GM10266 (cell line): ENCODE measurements around the gene NAPSA.

Experiments
- DNase-seq: peaks from one replicate; pipeline ENCODE4 v3.0.0; 2012; ENCODE audit errors: extremely low spot score
- TF ChIP-seq, protein P1 (sequence below): IDR thresholded peaks from 2 replicates; pipeline ENCODE4 v1.5.1; 2012; ENCODE audit warnings: mild to moderate bottlenecking, low read depth; ENCODE audit not compliant: control insufficient read depth, insufficient read depth; ENCODE audit errors: missing control alignments

NAPSA gene

GRCh38 chr19:50378863-50379236 is 13.4 kb upstream of the NAPSA start:
- DNase-seq = no peak
- TF ChIP-seq, protein P1, sequence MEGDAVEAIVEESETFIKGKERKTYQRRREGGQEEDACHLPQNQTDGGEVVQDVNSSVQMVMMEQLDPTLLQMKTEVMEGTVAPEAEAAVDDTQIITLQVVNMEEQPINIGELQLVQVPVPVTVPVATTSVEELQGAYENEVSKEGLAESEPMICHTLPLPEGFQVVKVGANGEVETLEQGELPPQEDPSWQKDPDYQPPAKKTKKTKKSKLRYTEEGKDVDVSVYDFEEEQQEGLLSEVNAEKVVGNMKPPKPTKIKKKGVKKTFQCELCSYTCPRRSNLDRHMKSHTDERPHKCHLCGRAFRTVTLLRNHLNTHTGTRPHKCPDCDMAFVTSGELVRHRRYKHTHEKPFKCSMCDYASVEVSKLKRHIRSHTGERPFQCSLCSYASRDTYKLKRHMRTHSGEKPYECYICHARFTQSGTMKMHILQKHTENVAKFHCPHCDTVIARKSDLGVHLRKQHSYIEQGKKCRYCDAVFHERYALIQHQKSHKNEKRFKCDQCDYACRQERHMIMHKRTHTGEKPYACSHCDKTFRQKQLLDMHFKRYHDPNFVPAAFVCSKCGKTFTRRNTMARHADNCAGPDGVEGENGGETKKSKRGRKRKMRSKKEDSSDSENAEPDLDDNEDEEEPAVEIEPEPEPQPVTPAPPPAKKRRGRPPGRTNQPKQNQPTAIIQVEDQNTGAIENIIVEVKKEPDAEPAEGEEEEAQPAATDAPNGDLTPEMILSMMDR = no peak

DNA sequence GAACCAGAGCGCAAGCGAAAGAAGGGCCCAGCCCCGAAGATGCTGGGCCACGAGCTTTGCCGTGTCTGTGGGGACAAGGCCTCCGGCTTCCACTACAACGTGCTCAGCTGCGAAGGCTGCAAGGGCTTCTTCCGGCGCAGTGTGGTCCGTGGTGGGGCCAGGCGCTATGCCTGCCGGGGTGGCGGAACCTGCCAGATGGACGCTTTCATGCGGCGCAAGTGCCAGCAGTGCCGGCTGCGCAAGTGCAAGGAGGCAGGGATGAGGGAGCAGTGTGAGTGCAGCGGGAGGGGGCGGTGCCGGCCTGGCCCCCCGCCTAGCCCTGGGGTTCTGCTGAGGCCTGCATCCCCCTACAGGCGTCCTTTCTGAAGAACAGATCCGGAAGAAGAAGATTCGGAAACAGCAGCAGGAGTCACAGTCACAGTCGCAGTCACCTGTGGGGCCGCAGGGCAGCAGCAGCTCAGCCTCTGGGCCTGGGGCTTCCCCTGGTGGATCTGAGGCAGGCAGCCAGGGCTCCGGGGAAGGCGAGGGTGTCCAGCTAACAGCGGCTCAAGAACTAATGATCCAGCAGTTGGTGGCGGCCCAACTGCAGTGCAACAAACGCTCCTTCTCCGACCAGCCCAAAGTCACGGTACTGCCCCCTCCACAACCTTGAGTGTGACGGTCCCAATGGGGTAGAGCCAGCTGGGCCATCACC is 12.9 kb upstream of the NAPSA start:
- DNase-seq = no peak
- TF ChIP-seq, protein P1 = no peak

DNA sequence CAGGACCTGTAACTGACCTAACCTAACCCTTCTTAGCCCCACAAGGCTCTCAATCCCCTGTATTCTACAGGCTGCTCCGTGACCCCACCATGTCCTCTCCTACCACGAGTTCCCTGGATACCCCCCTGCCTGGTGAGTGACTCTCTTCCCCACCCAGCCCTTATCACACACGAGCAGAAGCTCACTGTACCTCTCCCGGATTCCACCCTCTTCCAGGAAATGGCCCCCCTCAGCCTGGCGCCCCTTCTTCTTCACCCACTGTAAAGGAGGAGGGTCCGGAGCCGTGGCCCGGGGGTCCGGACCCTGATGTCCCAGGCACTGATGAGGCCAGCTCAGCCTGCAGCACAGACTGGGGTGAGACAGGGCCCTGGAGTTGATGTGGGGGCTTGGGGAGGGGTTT is 12.1 kb upstream of the NAPSA start:
- DNase-seq = no peak
- TF ChIP-seq, protein P1 = no peak

DNA sequence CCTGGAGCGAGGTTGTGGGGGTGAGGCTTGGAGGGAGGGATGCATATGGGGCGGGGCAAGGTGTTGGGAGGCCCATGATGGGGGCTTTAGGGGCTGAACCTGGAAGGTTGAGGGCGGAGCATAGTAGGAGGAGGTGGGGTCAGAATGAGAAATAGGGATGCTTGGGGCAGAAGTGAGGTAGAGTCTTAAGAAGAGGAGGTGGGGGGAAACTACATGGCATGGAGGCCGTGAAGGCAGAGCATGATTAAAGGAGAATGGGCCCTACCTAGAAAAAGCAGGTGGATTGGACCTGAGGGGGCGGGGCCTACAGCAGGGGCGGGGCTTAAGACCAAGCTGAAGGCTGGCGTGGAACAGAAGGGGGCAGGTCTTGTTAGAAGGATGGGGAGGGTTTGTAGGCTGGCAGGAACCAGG is 11.6 kb upstream of the NAPSA start:
- no peak for DNase-seq
- TF ChIP-seq, protein P1 = no peak

DNA sequence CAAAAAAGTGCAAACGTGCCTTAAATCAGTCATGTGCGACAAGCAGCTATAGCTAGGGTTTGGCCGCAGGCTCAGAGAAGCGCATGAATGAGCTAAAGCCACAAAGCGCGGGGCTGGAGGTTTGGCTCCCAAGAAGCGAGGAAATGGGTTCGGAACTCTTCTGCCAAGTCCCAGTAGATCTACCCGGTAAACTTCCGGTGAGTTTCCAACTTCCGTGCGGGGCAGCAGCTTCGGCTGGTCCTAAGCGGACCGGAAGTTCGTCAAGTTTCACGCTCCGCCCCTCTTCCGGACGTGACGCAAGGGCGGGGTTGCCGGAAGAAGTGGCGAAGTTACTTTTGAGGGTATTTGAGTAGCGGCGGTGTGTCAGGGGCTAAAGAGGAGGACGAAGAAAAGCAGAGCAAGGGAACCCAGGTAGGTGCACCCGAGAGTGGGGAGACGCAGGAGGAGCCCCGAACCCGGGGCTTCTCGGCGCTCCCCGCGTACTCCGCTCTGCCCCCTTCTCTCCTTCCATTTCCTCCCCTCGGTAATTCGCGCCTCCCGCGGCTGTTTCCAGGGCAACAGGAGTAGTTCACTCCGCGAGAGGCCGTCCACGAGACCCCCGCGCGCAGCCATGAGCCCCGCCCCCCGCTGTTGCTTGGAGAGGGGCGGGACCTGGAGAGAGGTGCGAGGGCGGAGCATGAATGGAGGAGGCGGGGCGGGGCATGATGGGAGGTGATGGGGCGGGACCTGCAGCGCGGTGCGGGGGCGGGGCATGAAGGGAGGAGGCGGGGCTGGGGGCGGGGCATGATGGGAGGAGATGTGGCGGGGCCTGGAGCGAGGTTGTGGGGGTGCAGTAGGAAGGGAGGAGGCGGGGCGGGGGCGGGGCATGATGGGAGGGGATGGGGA is 11.0 kb upstream of the NAPSA start, which contains the start of gene NR1H2:
Gene NR1H2 (plus strand): TSS at position 292 of the 885 bp plus-strand sequence. CDS start 1,149 bp downstream, outside the sequence.
- TF ChIP-seq, protein P1 = no peak

GRCh38 chr19:50371914-50372475 is 6.6 kb upstream of the NAPSA start:
- no peak for DNase-seq

More for the DNA sequence above, 11.0 kb upstream of the NAPSA start, which contains the start of gene NR1H2:
- DNase-seq = peak; percentile 86

More at GRCh38 chr19:50371914-50372475, 6.6 kb upstream of the NAPSA start:
- TF ChIP-seq, protein P1 = no peak
